Pancreas (tissue), 10 donors: ENCODE results near the gene EGFR. TPM values are rescaled to one million over a fixed set of nuclear protein-coding genes. Genes with fewer than 3 reads are reported as not detected.

Source experiments
- ATAC-seq, 4 donors: fragments of 200-7000 bp; cut with Tn5 transposase; one replicate each; pipeline versions ENCODE4 v1.8.0 to v1.9.1; 2020; ENCODE audit warnings: mild to moderate bottlenecking in 4 of 4, moderate library complexity in 4 of 4
- DNase-seq, 6 donors: peaks; one replicate each; pipeline ENCODE4 v3.0.0-alpha.2; 2020
- FAIRE-seq: peaks from 2 replicates; lab custom pipeline; 2012; peaks lifted over from hg19 to GRCh38; lab: Jason Lieb, UNC
- H3K27ac ChIP-seq, 4 donors: fragments of 200-600 bp; sonication (generic); 1 replicate in 3 of 4; 2 replicates in 1 of 4; pipeline versions ENCODE4 v1.5.0 to v1.8.0; 2020
- H3K27me3 ChIP-seq, 4 donors: fragments of 200-600 bp; one replicate each; pipeline ENCODE4 v1.8.0; 2021
- H3K36me3 ChIP-seq, 3 donors: fragments of 200-600 bp; sonication (generic) in 1 of 3; one replicate each; pipeline versions ENCODE4 v1.5.0 to v1.8.0; 2020 to 2021
- H3K4me1 ChIP-seq, 3 donors: fragments of 200-600 bp; one replicate each; pipeline ENCODE4 v1.8.0; 2021
- H3K4me3 ChIP-seq, 4 donors: fragments of 200-600 bp; sonication (generic) in 2 of 4; one replicate each; pipeline versions ENCODE4 v1.5.0 to v1.8.0; 2020 to 2021
- H3K9me3 ChIP-seq, 4 donors: fragments of 200-600 bp; one replicate each; pipeline ENCODE4 v1.8.0; 2021
- CTCF ChIP-seq, 4 donors: fragments of 200-600 bp; sonication (generic) in 3 of 4; IDR thresholded peaks; one replicate each; pipeline versions ENCODE4 v1.5.0 to v1.8.0; 2021; ENCODE audit warnings: antibody characterized with exemption in 4 of 4
- WGBS, 2 donors: extraction: QIAGEN DNeasy Blood & Tissue Kit; methylation state at CpG; one replicate each; pipeline ENCODE4 v1.1.7; 2013; 5-methylcytosine and 5-hydroxymethylcytosine counted together
- intact Hi-C, 3 donors: fragments of 100-400 bp; cut with DNase I; formaldehyde crosslinking; loops; one replicate each; pipeline versions ENCODE4 v1.11.1 to v1.14.2; 2022
- polyA plus RNA-seq, 2 donors: library from polyadenylated mRNA; stranded (reverse); fragments of 200-250 nt; gene quantifications; one replicate each; pipeline ENCODE4 v1.2.3, GENCODE V29; 2013
- total RNA-seq, 6 donors: library from RNA; stranded (reverse); fragmentation: NEBNext Ultra II Directional in 4 of 6; extraction: Animal tissue kit (Norgen Biotek cat#: 25700) in 4 of 6; gene quantifications; one replicate each; pipeline versions ENCODE4 v1.2.1 to v1.2.4, GENCODE V29; 2021 to 2023
- donor health status: healthy with polysubstance abuse.
- donor health status: DM: no; HTN: no; CAD: no; lungs with moderate emphysema.
- donor health status: DM: no; HTN: no; CAD: no.
- donor health status: control.
- donor health status: control.
- donor health status: Bipolar disorder and iron deficiency.
- donor health status: DM: yes; HTN: yes; CAD: no.
- donor health status: DM: no; HTN: no; CAD: no.
- donor health status: DM: no; HTN: no; CAD: no.
- donor health status: DM: yes; HTN: yes; CAD: no.

The EGFR gene
- total and polyA plus RNA-seq, 8 donors = 5.5 to 38.8 (median 30.3) TPM

DNA sequence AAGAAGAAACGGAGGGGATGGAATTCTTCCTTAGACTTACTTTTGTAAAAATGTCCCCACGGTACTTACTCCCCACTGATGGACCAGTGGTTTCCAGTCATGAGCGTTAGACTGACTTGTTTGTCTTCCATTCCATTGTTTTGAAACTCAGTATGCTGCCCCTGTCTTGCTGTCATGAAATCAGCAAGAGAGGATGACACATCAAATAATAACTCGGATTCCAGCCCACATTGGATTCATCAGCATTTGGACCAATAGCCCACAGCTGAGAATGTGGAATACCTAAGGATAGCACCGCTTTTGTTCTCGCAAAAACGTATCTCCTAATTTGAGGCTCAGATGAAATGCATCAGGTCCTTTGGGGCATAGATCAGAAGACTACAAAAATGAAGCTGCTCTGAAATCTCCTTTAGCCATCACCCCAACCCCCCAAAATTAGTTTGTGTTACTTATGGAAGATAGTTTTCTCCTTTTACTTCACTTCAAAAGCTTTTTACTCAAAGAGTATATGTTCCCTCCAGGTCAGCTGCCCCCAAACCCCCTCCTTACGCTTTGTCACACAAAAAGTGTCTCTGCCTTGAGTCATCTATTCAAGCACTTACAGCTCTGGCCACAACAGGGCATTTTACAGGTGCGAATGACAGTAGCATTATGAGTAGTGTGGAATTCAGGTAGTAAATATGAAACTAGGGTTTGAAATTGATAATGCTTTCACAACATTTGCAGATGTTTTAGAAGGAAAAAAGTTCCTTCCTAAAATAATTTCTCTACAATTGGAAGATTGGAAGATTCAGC, 187.6 kb downstream of the EGFR start:
- Histone ChIP-seq H3K36me3 (peaks cover 10 to 55% (median 18%) of the 10 kb centered on the region in 3 donors), H3K9me3 (no peaks in the 10 kb centered on the region), H3K27me3 (no peaks in the 10 kb centered on the region), H3K4me1 (no peaks in the 10 kb centered on the region), H3K4me3 (no peak overlapping the region), H3K27ac (no peak overlapping the region)
- intact Hi-C loops = no loop called here
- DNase-seq (no peak), ATAC-seq (no peak), FAIRE-seq (no peak)
- TF ChIP-seq CTCF (IDR thresholded peaks at IDR 0.05) = no peak
- 93 to 95% methylated on average over 9 of the region's 9 CpGs for WGBS, 2 donors

DNA sequence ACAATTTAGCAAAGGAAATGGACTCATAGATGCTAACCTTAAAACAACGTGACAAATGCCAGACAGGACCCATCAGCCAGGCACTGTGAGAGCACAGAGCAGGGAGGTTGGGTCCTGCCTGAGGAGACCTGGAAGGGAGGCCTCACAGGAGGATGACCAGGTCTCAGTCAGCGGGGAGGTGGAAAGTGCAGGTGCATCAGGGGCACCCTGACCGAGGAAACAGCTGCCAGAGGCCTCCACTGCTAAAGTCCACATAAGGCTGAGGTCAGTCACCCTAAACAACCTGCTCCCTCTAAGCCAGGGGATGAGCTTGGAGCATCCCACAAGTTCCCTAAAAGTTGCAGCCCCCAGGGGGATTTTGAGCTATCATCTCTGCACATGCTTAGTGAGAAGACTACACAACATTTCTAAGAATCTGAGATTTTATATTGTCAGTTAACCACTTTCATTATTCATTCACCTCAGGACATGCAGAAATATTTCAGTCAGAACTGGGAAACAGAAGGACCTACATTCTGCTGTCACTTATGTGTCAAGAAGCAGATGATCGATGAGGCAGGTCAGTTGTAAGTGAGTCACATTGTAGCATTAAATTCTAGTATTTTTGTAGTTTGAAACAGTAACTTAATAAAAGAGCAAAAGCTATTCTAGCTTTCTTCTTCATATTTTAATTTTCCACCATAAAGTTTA, 188.8 kb downstream of the EGFR start:
- ATAC-seq (no peak), DNase-seq (no peak), FAIRE-seq (no peak)
- Histone ChIP-seq H3K9me3 (no peaks in the 10 kb centered on the region), H3K4me1 (no peaks in the 10 kb centered on the region), H3K27ac (no peak overlapping the region), H3K4me3 (no peak overlapping the region), H3K36me3 (peaks cover 6 to 44% (median 7%) of the 10 kb centered on the region in 3 donors), H3K27me3 (no peaks in the 10 kb centered on the region)
- 89 to 91% methylated on average over 4 of the region's 4 CpGs for WGBS, 2 donors
- TF ChIP-seq CTCF (IDR thresholded peaks at IDR 0.05) = no peak
- intact Hi-C loops = no loop called here

GRCh38 chr7:55209366-55209765, 190.5 kb downstream of the EGFR start:
- ATAC-seq (no peak), DNase-seq (no peak), FAIRE-seq (no peak)
- Histone ChIP-seq H3K27ac (no peak overlapping the region), H3K9me3 (no peaks in the 10 kb centered on the region), H3K4me1 (no peaks in the 10 kb centered on the region), H3K36me3 (peaks cover 0 to 36% (median 7%) of the 10 kb centered on the region in 3 donors), H3K4me3 (no peak overlapping the region), H3K27me3 (no peaks in the 10 kb centered on the region)
- intact Hi-C loops = no loop called here
- TF ChIP-seq CTCF (IDR thresholded peaks at IDR 0.05) = no peak
- 69 to 76% methylated on average over 4 of the region's 4 CpGs for WGBS, 2 donors

DNA sequence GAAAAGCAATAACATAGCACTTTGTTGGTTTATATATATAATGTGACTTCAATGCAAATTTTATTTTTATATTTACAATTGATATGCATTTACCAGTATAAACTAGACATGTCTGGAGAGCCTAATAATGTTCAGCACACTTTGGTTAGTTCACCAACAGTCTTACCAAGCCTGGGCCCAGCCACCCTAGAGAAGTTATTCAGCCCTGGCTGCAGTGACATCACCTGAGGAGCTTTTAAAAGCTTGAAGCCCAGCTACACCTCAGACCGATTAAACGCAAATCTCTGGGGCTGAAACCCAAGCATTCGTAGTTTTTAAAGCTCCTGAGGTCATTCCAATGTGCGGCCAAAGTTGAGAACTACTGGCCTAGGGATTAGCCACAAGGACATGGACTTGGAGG, 191.4 kb downstream of the EGFR start:
- H3K4me3 ChIP-seq = no peak overlapping the region
- TF ChIP-seq CTCF (IDR thresholded peaks at IDR 0.05) = no peak

More for the DNA sequence above, 191.4 kb downstream of the EGFR start:
- FAIRE-seq (no peak), DNase-seq (no peak), ATAC-seq (no peak)
- WGBS, 2 donors = 95 to 97% methylated on average over 4 of the region's 4 CpGs
- no peaks in the 10 kb centered on the region for H3K4me1 ChIP-seq
- intact Hi-C loops = no loop called here
- no peaks in the 10 kb centered on the region for H3K9me3 ChIP-seq
- no peak overlapping the region for H3K27ac ChIP-seq
- H3K36me3 ChIP-seq = peaks cover 0 to 30% (median 3%) of the 10 kb centered on the region in 3 donors
- H3K27me3 ChIP-seq = no peaks in the 10 kb centered on the region
